Gastrocnemius medialis (tissue), 4 donors: ENCODE data around the gene PRSS8.

Experiments
- POLR2A ChIP-seq, 2 donors: fragments of 450-650 bp; IDR thresholded peaks; one replicate each; pipeline ENCODE4 v1.6.1; 2017; ENCODE audit warnings: antibody characterized with exemption in 2 of 2, mild to moderate bottlenecking in 2 of 2, moderate library complexity in 2 of 2
- TF ChIP-seq, protein P1 (sequence below), 5 experiments: fragments of 450-650 bp in 3 of 5; fragments of 200-600 bp in 2 of 5; sonication (generic) in 2 of 5; IDR thresholded peaks in 4 of 5; conservative IDR thresholded peaks in 1 of 5; 1 replicate in 4 of 5; 2 replicates in 1 of 5; pipeline ENCODE4 v1.5.1; 2016 to 2019; ENCODE audit warnings: antibody characterized with exemption in 5 of 5, mild to moderate bottlenecking in 3 of 5, moderate library complexity in 3 of 5

DNA sequence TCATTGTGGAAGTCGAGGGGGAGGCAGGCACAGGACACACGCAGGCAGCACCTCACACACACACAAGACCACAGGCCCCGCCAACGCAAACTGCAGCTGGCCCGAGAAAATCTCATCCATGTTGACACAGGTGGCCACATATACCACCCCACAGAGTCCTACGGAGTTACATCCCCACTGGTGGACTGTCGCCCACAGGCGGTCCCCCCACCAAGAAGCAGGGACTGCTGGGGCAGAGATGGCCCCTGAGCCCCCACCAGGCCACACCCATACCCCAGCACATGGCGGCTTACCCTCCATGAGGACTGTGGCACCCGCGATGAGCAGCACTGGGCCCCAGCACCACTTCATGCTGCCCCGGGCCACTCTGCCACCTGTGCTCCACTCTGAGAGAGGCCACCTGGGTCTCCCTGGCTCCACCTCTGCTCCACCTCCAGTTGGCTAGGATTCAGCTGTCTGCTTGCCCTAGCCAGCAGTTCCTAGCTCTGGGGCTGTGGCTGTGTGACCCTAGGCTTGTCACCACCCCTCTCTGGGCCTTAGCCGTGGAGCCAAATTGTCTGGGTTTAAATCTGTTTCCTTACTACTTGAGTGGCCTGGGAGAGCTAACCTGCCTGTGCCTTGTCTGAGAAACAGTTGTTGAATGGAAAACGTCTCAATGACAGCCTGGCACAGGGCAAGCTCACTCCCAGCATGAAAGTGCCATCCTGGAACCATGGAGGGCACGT, 46.9 kb downstream of the PRSS8 start, which contains the start of gene PRSS53:
- no peak for TF ChIP-seq POLR2A (IDR thresholded peaks at IDR 0.05)
- TF ChIP-seq, protein P1, sequence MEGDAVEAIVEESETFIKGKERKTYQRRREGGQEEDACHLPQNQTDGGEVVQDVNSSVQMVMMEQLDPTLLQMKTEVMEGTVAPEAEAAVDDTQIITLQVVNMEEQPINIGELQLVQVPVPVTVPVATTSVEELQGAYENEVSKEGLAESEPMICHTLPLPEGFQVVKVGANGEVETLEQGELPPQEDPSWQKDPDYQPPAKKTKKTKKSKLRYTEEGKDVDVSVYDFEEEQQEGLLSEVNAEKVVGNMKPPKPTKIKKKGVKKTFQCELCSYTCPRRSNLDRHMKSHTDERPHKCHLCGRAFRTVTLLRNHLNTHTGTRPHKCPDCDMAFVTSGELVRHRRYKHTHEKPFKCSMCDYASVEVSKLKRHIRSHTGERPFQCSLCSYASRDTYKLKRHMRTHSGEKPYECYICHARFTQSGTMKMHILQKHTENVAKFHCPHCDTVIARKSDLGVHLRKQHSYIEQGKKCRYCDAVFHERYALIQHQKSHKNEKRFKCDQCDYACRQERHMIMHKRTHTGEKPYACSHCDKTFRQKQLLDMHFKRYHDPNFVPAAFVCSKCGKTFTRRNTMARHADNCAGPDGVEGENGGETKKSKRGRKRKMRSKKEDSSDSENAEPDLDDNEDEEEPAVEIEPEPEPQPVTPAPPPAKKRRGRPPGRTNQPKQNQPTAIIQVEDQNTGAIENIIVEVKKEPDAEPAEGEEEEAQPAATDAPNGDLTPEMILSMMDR (IDR thresholded peaks at IDR 0.05 in 4 of 5, conservative IDR thresholded peaks at IDR 0.05 in 1 of 5) = no peak
